NT2/D1 (cell line): ENCODE measurements around the gene TEX2.

ENCODE experiments used
- DNase-seq: peaks from one replicate; pipeline ENCODE4 v3.0.0-alpha.2; 2011; ENCODE audit warnings: low read depth, low spot score
- H3K27me3 ChIP-seq: 2 replicates; pipeline ENCODE4 v1.6.0; 2011; ENCODE audit warnings: mild to moderate bottlenecking; ENCODE audit not compliant: insufficient read length, insufficient read depth
- H3K36me3 ChIP-seq: 2 replicates; pipeline ENCODE4 v1.6.1; 2011; ENCODE audit warnings: mild to moderate bottlenecking, low read length, mixed read lengths; ENCODE audit not compliant: insufficient read depth, insufficient read length
- H3K4me1 ChIP-seq: 2 replicates; pipeline ENCODE4 v1.5.1; 2011; ENCODE audit not compliant: insufficient read depth, insufficient read length
- H3K4me3 ChIP-seq: 2 replicates; pipeline ENCODE4 v1.5.1; 2011; ENCODE audit warnings: low read depth; ENCODE audit not compliant: insufficient read length
- H3K9ac ChIP-seq: 2 replicates; pipeline ENCODE4 v1.6.0; 2011; ENCODE audit warnings: low read depth; ENCODE audit not compliant: insufficient read length
- H3K9me3 ChIP-seq: 2 replicates; pipeline ENCODE4 v1.5.1; 2011; ENCODE audit warnings: mild to moderate bottlenecking, low read length; ENCODE audit not compliant: insufficient read depth
- SUZ12 ChIP-seq: IDR thresholded peaks from 2 replicates; pipeline ENCODE4 v1.6.1; 2011; ENCODE audit not compliant: insufficient read length, insufficient read depth; ENCODE audit errors: extremely low read depth
- YY1 ChIP-seq: IDR thresholded peaks from 2 replicates; pipeline ENCODE4 v1.6.1; 2011; ENCODE audit not compliant: insufficient read length, insufficient read depth
- ZNF274 ChIP-seq: IDR thresholded peaks from 2 replicates; pipeline ENCODE4 v1.6.1; 2011; ENCODE audit warnings: mild to moderate bottlenecking, low read depth, low read length

The TEX2 gene

DNA sequence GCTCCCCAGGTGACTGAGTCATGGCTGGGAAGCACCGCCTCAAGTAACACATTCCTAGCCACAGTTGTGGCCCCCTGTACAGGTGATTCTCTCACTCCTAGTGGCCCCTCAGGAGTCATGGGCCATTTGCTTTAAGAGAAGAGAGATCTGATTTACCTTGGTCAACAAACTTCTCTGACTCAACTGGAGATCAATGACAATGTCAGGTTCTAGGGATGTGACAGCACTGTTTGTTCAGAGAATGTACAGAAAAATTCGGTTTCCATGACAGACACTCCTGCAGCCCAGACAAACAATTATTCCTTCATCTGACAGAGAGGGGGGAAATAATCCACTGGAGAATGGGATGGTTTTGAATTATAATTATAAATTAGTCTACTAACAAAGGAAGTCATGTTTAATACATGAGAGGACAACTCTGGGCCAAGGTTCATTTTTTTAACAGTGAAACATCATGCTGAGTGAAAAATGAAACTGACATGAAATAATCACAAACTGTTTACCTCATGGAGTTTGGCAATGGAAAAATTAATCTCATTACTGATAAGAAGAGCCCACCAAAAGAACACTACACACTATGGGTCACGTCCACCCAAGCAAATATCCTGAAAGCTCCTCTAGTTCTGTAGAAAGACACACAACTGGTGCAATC lies 142.8 kb downstream of the TEX2 start:
- no peak overlapping the region for H3K4me3 ChIP-seq
- TF ChIP-seq ZNF274 (no peak), YY1 (no peak)
- DNase-seq = no peak
- peaks cover 7% of the 10 kb centered on the region; the same call in 1 of the 2 replicates for H3K9me3 ChIP-seq
- no peak overlapping the region for H3K9ac ChIP-seq
- no peaks in the 10 kb centered on the region for H3K27me3 ChIP-seq
- H3K4me1 ChIP-seq = no peaks in the 10 kb centered on the region
- no peaks in the 10 kb centered on the region for H3K36me3 ChIP-seq

DNA sequence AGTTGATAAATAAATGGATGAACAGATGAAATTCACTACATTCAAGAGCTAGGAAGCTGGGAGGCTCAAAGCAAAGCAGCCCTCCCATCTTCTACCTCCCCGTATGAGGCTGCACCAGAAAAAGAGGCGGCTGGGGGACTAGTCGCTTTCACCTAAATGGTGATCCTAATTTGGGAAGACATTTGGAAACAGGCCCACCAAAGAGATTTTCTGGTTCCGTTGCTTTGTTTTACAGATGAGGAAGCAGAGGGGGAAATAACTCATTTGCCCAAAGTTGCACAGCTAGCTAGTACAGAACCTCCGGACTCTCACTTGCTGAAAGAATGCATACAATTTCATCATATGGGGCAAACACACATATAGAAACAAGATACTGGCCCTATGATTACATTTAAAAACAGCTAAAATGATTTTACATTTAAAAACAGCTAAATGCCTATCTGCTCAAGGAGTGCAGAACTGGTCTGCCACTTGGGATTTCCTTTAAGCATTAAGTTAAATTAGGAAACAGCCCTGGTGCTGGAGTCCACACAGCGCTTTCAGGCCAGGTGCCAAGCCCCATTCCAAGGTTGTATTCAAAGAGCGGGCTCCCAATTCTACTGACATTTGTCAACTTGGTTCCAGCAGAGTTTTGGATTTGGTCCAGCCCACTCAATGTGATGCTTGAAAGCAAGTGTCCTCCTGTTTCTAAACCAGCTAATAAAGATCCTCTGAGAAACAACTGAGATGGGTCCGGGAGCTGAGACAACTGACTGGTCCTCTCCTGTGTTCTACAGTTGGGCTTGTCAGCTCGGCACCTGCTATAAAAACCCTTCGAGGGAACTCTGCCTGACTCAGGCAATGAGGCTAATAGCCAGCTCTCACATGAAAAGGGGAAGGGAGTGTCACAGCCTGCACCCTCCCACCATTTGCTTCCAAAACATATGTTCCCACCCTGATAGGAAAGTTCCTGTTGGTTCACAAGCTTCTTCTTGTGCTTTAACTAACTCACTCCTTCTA lies 144.8 kb downstream of the TEX2 start:
- no peaks in the 10 kb centered on the region for H3K36me3 ChIP-seq
- H3K9ac ChIP-seq = no peak overlapping the region
- no peaks in the 10 kb centered on the region for H3K27me3 ChIP-seq
- no peak for TF ChIP-seq YY1
- H3K9me3 ChIP-seq = peaks cover 7% of the 10 kb centered on the region; the same call in 1 of the 2 replicates
- no peak for DNase-seq
- H3K4me3 ChIP-seq = no peak overlapping the region
- no peaks in the 10 kb centered on the region for H3K4me1 ChIP-seq

DNA sequence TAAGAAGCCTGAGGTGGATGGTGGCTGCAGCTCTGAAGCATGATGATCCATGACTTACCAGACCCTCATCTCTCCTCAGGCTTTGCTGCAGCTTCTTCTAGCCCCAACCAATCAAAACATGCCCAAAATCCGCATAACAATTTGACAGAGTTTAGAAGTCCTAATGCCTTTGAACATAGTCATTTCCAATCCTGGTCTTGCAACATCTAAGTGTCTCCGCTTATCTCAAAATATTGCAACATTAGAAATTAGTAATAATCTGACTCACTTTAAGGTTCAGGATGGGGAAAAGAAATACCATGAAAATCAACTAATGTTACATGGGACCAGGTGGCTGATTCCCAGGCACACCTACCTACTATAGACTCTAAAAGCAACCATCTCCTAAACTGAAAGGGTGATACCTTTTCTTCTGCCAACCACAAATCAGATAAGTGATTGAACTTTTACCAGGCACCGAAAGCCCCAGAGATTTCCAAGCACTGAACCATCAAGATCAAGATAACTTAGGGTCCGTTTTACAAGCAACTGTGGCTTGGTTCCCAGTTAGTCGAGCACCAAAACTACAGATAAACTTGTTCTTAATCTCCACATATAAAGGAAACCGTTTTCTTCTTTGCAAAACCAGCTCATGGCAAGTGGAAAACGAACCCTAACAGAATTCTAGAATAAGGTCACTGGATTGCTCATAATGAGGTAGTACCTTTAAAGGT lies 147.1 kb downstream of the TEX2 start:
- Histone ChIP-seq H3K9me3 (no peaks in the 10 kb centered on the region), H3K4me3 (no peak overlapping the region), H3K36me3 (no peaks in the 10 kb centered on the region), H3K27me3 (no peaks in the 10 kb centered on the region), H3K4me1 (no peaks in the 10 kb centered on the region), H3K9ac (no peak overlapping the region)
- TF ChIP-seq YY1 (no peak), SUZ12 (no peak), ZNF274 (no peak)
- DNase-seq = no peak

DNA sequence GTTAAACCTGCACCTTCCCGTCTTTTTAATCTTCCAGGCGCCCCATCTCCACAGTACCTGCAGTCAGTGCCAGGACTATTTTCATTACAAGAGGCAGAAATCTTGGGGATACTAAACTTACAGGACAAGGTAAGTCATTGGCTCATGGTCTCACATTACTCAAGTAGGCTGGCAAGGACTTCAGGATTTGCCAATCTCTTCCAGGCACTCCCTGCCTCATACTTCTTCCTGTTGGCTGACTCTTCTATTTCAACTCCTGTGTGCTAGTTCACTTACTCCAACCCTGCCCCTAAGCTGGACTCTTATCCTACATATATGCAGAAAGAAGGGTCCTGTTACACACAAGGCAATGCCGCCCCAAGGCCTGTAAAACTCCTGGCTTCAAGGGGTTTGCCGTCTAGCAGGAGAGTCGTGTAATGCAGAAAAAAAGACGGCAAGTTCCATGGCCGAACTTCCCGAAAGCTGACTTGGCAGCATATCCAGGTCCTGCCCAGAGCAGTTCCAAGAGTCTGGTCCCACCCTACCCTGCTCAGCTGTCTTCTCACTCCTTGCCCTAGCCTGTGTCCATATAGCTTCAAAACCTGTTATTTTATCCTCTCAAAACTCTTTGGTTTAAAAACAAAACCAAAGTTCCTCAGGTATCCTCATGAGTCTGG lies 147.9 kb downstream of the TEX2 start:
- no peaks in the 10 kb centered on the region for H3K36me3 ChIP-seq
- H3K4me1 ChIP-seq = no peaks in the 10 kb centered on the region
- DNase-seq = no peak
- no peak overlapping the region for H3K4me3 ChIP-seq
- no peaks in the 10 kb centered on the region for H3K9me3 ChIP-seq
- TF ChIP-seq ZNF274 (no peak), SUZ12 (no peak), YY1 (no peak)
- no peaks in the 10 kb centered on the region for H3K27me3 ChIP-seq
- no peak overlapping the region for H3K9ac ChIP-seq

DNA sequence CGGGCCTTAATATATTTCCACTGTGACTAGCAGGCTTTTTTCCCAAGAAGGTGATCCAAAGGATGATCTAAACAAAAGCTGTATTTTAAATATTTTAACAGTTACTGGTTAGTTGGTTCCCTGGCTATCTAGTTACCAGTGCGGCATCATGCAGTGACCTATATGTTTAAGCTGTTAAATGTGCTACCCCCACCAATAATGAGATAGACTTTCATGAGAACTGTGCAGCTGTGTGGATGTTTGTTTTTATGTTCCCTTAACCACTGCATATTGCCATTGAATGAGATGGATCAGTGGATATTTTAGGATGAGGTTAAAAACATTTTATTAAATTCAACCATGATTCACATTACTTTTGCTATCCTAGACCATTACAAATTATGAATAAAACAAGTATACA lies 150.1 kb downstream of the TEX2 start:
- Histone ChIP-seq H3K36me3 (no peaks in the 10 kb centered on the region), H3K4me3 (no peak overlapping the region), H3K4me1 (no peaks in the 10 kb centered on the region), H3K27me3 (no peaks in the 10 kb centered on the region), H3K9ac (no peak overlapping the region), H3K9me3 (no peaks in the 10 kb centered on the region)
- TF ChIP-seq SUZ12 (no peak), ZNF274 (no peak), YY1 (no peak)
- DNase-seq = no peak

DNA sequence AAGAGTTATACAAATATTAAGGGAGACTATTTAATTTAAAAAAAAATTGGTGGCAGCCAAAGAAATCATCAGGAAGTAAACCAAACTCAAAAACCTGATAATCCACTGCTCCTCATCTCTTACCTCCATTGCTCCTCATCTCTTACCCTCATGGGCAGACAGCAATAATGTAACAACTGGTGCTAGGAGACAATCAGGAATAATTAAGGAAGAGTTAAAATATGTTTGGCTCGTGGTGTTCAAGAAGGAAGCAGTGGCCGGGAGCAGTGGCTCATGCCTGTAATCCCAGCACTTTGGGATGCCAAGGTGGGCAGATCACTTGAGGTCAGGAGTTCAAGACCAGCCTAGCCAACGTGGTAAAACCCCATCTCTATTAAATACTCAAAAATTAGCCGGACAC lies 151.2 kb downstream of the TEX2 start:
- no peaks in the 10 kb centered on the region for H3K4me1 ChIP-seq

More for the DNA sequence above, 151.2 kb downstream of the TEX2 start:
- Histone ChIP-seq H3K9me3 (no peaks in the 10 kb centered on the region), H3K36me3 (no peaks in the 10 kb centered on the region), H3K9ac (no peak overlapping the region), H3K27me3 (no peaks in the 10 kb centered on the region), H3K4me3 (no peak overlapping the region)
- TF ChIP-seq ZNF274 = no peak
- no peak for DNase-seq
